H54 (cell line): ENCODE results near the gene LSAMP.
"Not testable (repeated sequence)": the region's sequence is repeated elsewhere in the genome, so short reads cannot be mapped to it uniquely, and the experiment has no call there.

ENCODE experiments used
- DNase-seq: peaks from one replicate; pipeline ENCODE4 v3.0.0; 2011; ENCODE audit warnings: low spot score, mixed read lengths; ENCODE audit not compliant: insufficient read length
- FAIRE-seq: peaks from 3 replicates; lab custom pipeline; 2011; peaks lifted over from hg19 to GRCh38; lab: Jason Lieb, UNC
- POLR2A ChIP-seq: IDR thresholded peaks from 2 replicates; pipeline ENCODE4 v1.6.1; 2011; ENCODE audit warnings: low read depth, mild to moderate bottlenecking, low read length

LSAMP gene

GRCh38 chr3:115804713-115805119, 640.6 kb downstream of the LSAMP start:
- DNase-seq (no peak), FAIRE-seq (peak; percentile 68)
- no peak for TF ChIP-seq POLR2A

GRCh38 chr3:115804200-115804599, 641.1 kb downstream of the LSAMP start:
- DNase-seq = no peak
- TF ChIP-seq POLR2A = no peak
- FAIRE-seq = no peak

- FAIRE-seq = no peak
- DNase-seq = no peak
- TF ChIP-seq POLR2A = no peak
Measured at GRCh38 chr3:115803661-115804060, 641.6 kb downstream of the LSAMP start.

- FAIRE-seq (peak; percentile 94), DNase-seq (peak; percentile 50)
- TF ChIP-seq POLR2A = no peak
Measured at GRCh38 chr3:115800489-115801075, 644.7 kb downstream of the LSAMP start.

- not testable (repeated sequence) for FAIRE-seq, DNase-seq
Measured at GRCh38 chr3:115800065-115800464, 645.2 kb downstream of the LSAMP start.

- FAIRE-seq (no peak), DNase-seq (no peak)
- no peak for TF ChIP-seq POLR2A
Measured at GRCh38 chr3:115792206-115792955, 652.9 kb downstream of the LSAMP start.

GRCh38 chr3:115791271-115792153, 653.8 kb downstream of the LSAMP start:
- not testable (repeated sequence) for FAIRE-seq, DNase-seq

- TF ChIP-seq POLR2A = no peak
- DNase-seq (peak; percentile 84), FAIRE-seq (peak; percentile 98)
Measured at GRCh38 chr3:115790759-115791158, 654.5 kb downstream of the LSAMP start.

- FAIRE-seq = no peak
- DNase-seq = no peak
- TF ChIP-seq POLR2A = no peak
Measured at GRCh38 chr3:115789481-115789880, 655.8 kb downstream of the LSAMP start.

- peak; percentile 44 for DNase-seq
- FAIRE-seq = peak; percentile 81
- TF ChIP-seq POLR2A = no peak
Measured at GRCh38 chr3:115788921-115789470, 656.3 kb downstream of the LSAMP start.

GRCh38 chr3:115787818-115788217, 657.5 kb downstream of the LSAMP start:
- TF ChIP-seq POLR2A = no peak
- DNase-seq (no peak), FAIRE-seq (no peak)

GRCh38 chr3:115785782-115786181, 659.5 kb downstream of the LSAMP start:
- DNase-seq (no peak), FAIRE-seq (no peak)
- no peak for TF ChIP-seq POLR2A

- DNase-seq = no peak
- peak; percentile 60 for FAIRE-seq
- TF ChIP-seq POLR2A = no peak
Measured at GRCh38 chr3:115784739-115785536, 660.3 kb downstream of the LSAMP start.
